CD14-positive monocyte (primary cell): ENCODE measurements around the gene DEK. TPM values are rescaled to one million over a fixed set of nuclear protein-coding genes. Genes with fewer than 3 reads are reported as not detected.

Experiments used
- DNase-seq, 3 donors: peaks; one replicate each; pipeline ENCODE4 v3.0.0-alpha.2; 2011 to 2022
- H2AFZ ChIP-seq: 2 replicates; pipeline ENCODE4 v1.6.0; 2012; ENCODE audit warnings: mild to moderate bottlenecking, low read depth, low read length, inconsistent platforms; ENCODE audit not compliant: insufficient read depth, poor library complexity, severe bottlenecking
- H3K27ac ChIP-seq, 2 donors: 1 replicate in 1 of 2; 2 replicates in 1 of 2; pipeline ENCODE4 v1.5.1; 2012 to 2013; ENCODE audit warnings: low read length in 2 of 2, control low read depth in 1 of 2, inconsistent platforms in 1 of 2, low read depth in 1 of 2, mild to moderate bottlenecking in 1 of 2
- H3K27me3 ChIP-seq, 2 donors: one replicate each; pipeline versions ENCODE4 v1.6.0 to v1.6.1; 2011 to 2013; ENCODE audit warnings: low read length in 2 of 2; ENCODE audit not compliant: control insufficient read depth in 2 of 2, insufficient read depth in 2 of 2
- H3K36me3 ChIP-seq, 2 donors: replicated peaks in 1 of 2; 1 replicate in 1 of 2; 2 replicates in 1 of 2; pipeline versions ENCODE4 v1.5.1 to v1.6.1; 2012 to 2013; ENCODE audit warnings: low read length in 2 of 2, control low read depth in 1 of 2, inconsistent platforms in 1 of 2, mild to moderate bottlenecking in 1 of 2; ENCODE audit not compliant: insufficient read depth in 2 of 2, control insufficient read depth in 1 of 2
- H3K4me1 ChIP-seq, 2 donors: 1 replicate in 1 of 2; 2 replicates in 1 of 2; pipeline versions ENCODE4 v1.5.1 to v1.6.1; 2012 to 2013; ENCODE audit warnings: low read length in 2 of 2, control low read depth in 1 of 2, inconsistent platforms in 1 of 2, mild to moderate bottlenecking in 1 of 2, moderate library complexity in 1 of 2; ENCODE audit not compliant: insufficient read depth in 2 of 2, control insufficient read depth in 1 of 2
- H3K4me2 ChIP-seq: replicated peaks from 2 replicates; pipeline ENCODE3; 2012; ENCODE audit warnings: low read length, moderate library complexity, mild to moderate bottlenecking; ENCODE audit not compliant: poor library complexity, severe bottlenecking; ENCODE audit errors: extremely low read depth
- H3K4me3 ChIP-seq, 3 experiments: fragments of 200-600 bp in 1 of 3; sonication (generic) in 1 of 3; replicated peaks in 1 of 3; 1 replicate in 2 of 3; 2 replicates in 1 of 3; pipeline ENCODE4 v1.5.1; 2011 to 2013; ENCODE audit warnings: low read length in 3 of 3, mild to moderate bottlenecking in 3 of 3, control low read depth in 2 of 3, low read depth in 2 of 3, inconsistent platforms in 1 of 3, moderate library complexity in 1 of 3
- H3K79me2 ChIP-seq: 2 replicates; pipeline ENCODE4 v1.6.0; 2012; ENCODE audit warnings: mild to moderate bottlenecking, control low read depth, inconsistent platforms, low read length, moderate library complexity; ENCODE audit not compliant: insufficient read depth
- H3K9ac ChIP-seq: 2 replicates; pipeline ENCODE4 v1.6.0; 2017; ENCODE audit warnings: low read length, mild to moderate bottlenecking; ENCODE audit not compliant: insufficient read depth, poor library complexity, severe bottlenecking
- H3K9me3 ChIP-seq, 2 donors: replicated peaks in 1 of 2; 1 replicate in 1 of 2; 2 replicates in 1 of 2; pipeline versions ENCODE4 v1.5.1 to v1.6.1; 2012 to 2013; ENCODE audit warnings: low read length in 2 of 2, control low read depth in 1 of 2; ENCODE audit not compliant: control insufficient read depth in 1 of 2, insufficient read depth in 1 of 2
- H4K20me1 ChIP-seq: 2 replicates; pipeline ENCODE4 v1.6.0; 2012; ENCODE audit warnings: mild to moderate bottlenecking, low read length, control low read depth, moderate library complexity; ENCODE audit not compliant: insufficient read depth
- H3K27ac Mint-ChIP-seq, 7 donors: one replicate each; pipeline ENCODE4 v1.8.0; 2020; ENCODE audit warnings: mild to moderate bottlenecking in 7 of 7, mixed read lengths in 7 of 7, moderate library complexity in 6 of 7, inconsistent platforms in 2 of 7
- H3K27me3 Mint-ChIP-seq, 3 donors: one replicate each; pipeline ENCODE4 v1.8.0; 2021 to 2022; ENCODE audit warnings: low read depth in 3 of 3, mild to moderate bottlenecking in 3 of 3, mixed read lengths in 3 of 3, moderate library complexity in 3 of 3, inconsistent platforms in 1 of 3
- H3K36me3 Mint-ChIP-seq, 2 donors: one replicate each; pipeline ENCODE4 v1.8.0; 2020; ENCODE audit warnings: mixed read lengths in 2 of 2, inconsistent platforms in 1 of 2, mild to moderate bottlenecking in 1 of 2
- H3K4me1 Mint-ChIP-seq: one replicate; pipeline ENCODE4 v1.8.0; 2020; ENCODE audit warnings: mild to moderate bottlenecking, mixed read lengths
- H3K4me3 Mint-ChIP-seq, 2 donors: one replicate each; pipeline ENCODE4 v1.8.0; 2020; ENCODE audit warnings: mild to moderate bottlenecking in 2 of 2, mixed read lengths in 2 of 2, moderate library complexity in 1 of 2
- H3K9me3 Mint-ChIP-seq, 7 donors: one replicate each; pipeline ENCODE4 v1.8.0; 2020 to 2022; ENCODE audit warnings: mixed read lengths in 7 of 7, mild to moderate bottlenecking in 6 of 7, moderate library complexity in 6 of 7, inconsistent platforms in 2 of 7
- CTCF ChIP-seq: fragments of 200-600 bp; IDR thresholded peaks from one replicate; pipeline ENCODE4 v1.8.0; 2022; ENCODE audit warnings: antibody characterized with exemption, mild to moderate bottlenecking
- whole genome bisulfite sequencing: methylation state at CpG from one replicate; pipeline ENCODE4 v1.1.5; 2013; ENCODE audit warnings: missing lambda C conversion rate; ENCODE audit not compliant: insufficient coverage; 5-methylcytosine and 5-hydroxymethylcytosine counted together
- intact Hi-C, 2 donors: fragments of 100-400 bp; cut with micrococcal nuclease; formaldehyde crosslinking; loops; one replicate each; pipeline versions ENCODE4 v1.15.0 to v1.15.1; 2023
- polyA plus RNA-seq, 3 donors: library from polyadenylated mRNA; depleted of rRNA in 1 of 3; unstranded in 2 of 3; stranded (reverse) in 1 of 3; fragments of 300-500 nt in 2 of 3; fragments of >200 nt in 1 of 3; fragmentation: Illumina TruSeq in 2 of 3; gene quantifications; 1 replicate in 2 of 3; 2 replicates in 1 of 3; pipeline ENCODE4 v1.2.3, GENCODE V29; 2012 to 2021

DEK gene
- polyA plus RNA-seq, 3 donors = 32.3 to 63.9 (median 56.5) TPM

GRCh38 chr6:18207949-18208348 lies 56.4 kb downstream of the DEK start:
- peaks cover 85 to 99% of the 10 kb centered on the region in 2 donors for H3K36me3 Mint-ChIP-seq
- no peaks in the 10 kb centered on the region for H3K4me1 Mint-ChIP-seq
- Histone ChIP-seq H3K27ac (no peak overlapping the region), H3K79me2 (peaks cover 3% of the 10 kb centered on the region), H3K27me3 (no peaks in the 10 kb centered on the region), H2AFZ (no peak overlapping the region), H3K4me3 (no peak overlapping the region), H3K4me1 (no peaks in the 10 kb centered on the region), H3K9me3 (no peaks in the 10 kb centered on the region), H3K36me3 (peaks cover 86 to 98% of the 10 kb centered on the region in 2 donors), H3K4me2 (no peak overlapping the region), H3K9ac (no peak overlapping the region), H4K20me1 (peaks cover 28% of the 10 kb centered on the region)
- DNase-seq = no peak
- intact Hi-C loops = no loop called here
- no peak overlapping the region for H3K27ac Mint-ChIP-seq
- peaks cover 0 to 2% (median 0%) of the 10 kb centered on the region in 7 donors for H3K9me3 Mint-ChIP-seq
- H3K4me3 Mint-ChIP-seq = no peak overlapping the region
- H3K27me3 Mint-ChIP-seq = peaks cover 0 to 2% (median 0%) of the 10 kb centered on the region in 3 donors
- no peak for TF ChIP-seq CTCF
- no CpG with 5 or more reads among the region's 2 CpGs for WGBS

DNA sequence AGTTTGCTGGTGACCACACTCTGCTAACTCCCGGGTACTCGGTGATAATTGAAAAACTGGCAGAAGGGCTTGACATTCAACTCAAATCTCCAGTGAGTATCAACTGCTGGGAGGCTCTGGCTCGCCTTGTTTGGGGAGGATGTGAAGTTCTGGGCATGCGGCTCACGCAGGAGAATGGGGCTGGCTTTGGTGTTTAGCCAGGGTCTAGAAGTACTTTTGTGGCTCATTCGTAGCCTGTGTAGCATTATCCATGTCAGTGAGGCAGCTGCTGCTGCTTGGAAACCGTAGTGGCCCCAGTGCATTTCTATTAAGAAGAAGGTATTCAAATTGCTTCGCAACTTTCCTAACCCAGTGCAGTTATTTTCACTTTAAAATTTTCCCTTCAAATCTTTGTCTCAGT lies 56.9 kb downstream of the DEK start:
- Mint-ChIP-seq H3K9me3 (peaks cover 0 to 2% (median 0%) of the 10 kb centered on the region in 7 donors), H3K36me3 (peaks cover 85 to 99% of the 10 kb centered on the region in 2 donors), H3K4me1 (no peaks in the 10 kb centered on the region), H3K4me3 (no peak overlapping the region), H3K27ac (peak overlapping the region in 2 of 7 donors; percentile 5 to 52), H3K27me3 (peaks cover 0 to 2% (median 0%) of the 10 kb centered on the region in 3 donors)
- H3K27ac ChIP-seq = no peak overlapping the region
- no peak overlapping the region for H3K4me3 ChIP-seq
- DNase-seq = no peak
- intact Hi-C loops = no loop called here
- 95% methylated on average over 6 of the region's 8 CpGs for WGBS
- H3K4me1 ChIP-seq = no peaks in the 10 kb centered on the region
- H4K20me1 ChIP-seq = peaks cover 28% of the 10 kb centered on the region
- no peak for TF ChIP-seq CTCF
- no peak overlapping the region for H2AFZ ChIP-seq
- no peak overlapping the region for H3K4me2 ChIP-seq
- no peak overlapping the region for H3K9ac ChIP-seq
- H3K27me3 ChIP-seq = no peaks in the 10 kb centered on the region
- peaks cover 86 to 98% of the 10 kb centered on the region in 2 donors for H3K36me3 ChIP-seq
- H3K9me3 ChIP-seq = no peaks in the 10 kb centered on the region
- H3K79me2 ChIP-seq = peaks cover 3% of the 10 kb centered on the region
